Neuronal stem cell (in vitro differentiated cells): ENCODE measurements around the gene PPM1G.

Experiments
- DNase-seq: peaks from one replicate; pipeline ENCODE4 v3.0.0-alpha.2; 2013; ENCODE audit warnings: low spot score
- H2AFZ ChIP-seq: one replicate; pipeline ENCODE4 v1.6.1; 2013; ENCODE audit warnings: mild to moderate bottlenecking, low read length, inconsistent platforms
- H2AK5ac ChIP-seq: 2 replicates; pipeline ENCODE4 v1.6.1; 2013; ENCODE audit warnings: low read depth, mild to moderate bottlenecking, inconsistent platforms, low read length, moderate library complexity, mixed read lengths
- H2BK120ac ChIP-seq: 2 replicates; pipeline ENCODE4 v1.6.1; 2013; ENCODE audit warnings: low read depth, mild to moderate bottlenecking, inconsistent platforms, low read length, moderate library complexity, mixed read lengths
- H2BK12ac ChIP-seq: one replicate; pipeline ENCODE4 v1.6.1; 2013; ENCODE audit warnings: low read length, inconsistent platforms
- H2BK15ac ChIP-seq: 2 replicates; pipeline ENCODE4 v1.6.1; 2013; ENCODE audit warnings: mild to moderate bottlenecking, low read length, inconsistent platforms, mixed read lengths
- H2BK5ac ChIP-seq: one replicate; pipeline ENCODE4 v1.6.1; 2013; ENCODE audit warnings: inconsistent platforms, mild to moderate bottlenecking, low read length, moderate library complexity
- H3K14ac ChIP-seq: one replicate; pipeline ENCODE4 v1.6.1; 2013; ENCODE audit warnings: low read length, inconsistent platforms
- H3K18ac ChIP-seq: 2 replicates; pipeline ENCODE4 v1.6.1; 2013; ENCODE audit warnings: low read length, inconsistent platforms
- H3K23ac ChIP-seq: 2 replicates; pipeline ENCODE4 v1.6.1; 2013; ENCODE audit warnings: low read depth, mild to moderate bottlenecking, mixed read lengths, low read length, inconsistent platforms; ENCODE audit not compliant: poor library complexity
- H3K27ac ChIP-seq: replicated peaks from 3 replicates; pipeline ENCODE4 v1.5.1; 2013; ENCODE audit warnings: low read length, inconsistent platforms
- H3K27me3 ChIP-seq, 3 experiments: 2 replicates each; pipeline ENCODE4 v1.6.1; 2013; ENCODE audit warnings: low read length in 3 of 3, mild to moderate bottlenecking in 2 of 3, inconsistent platforms in 1 of 3, low read depth in 1 of 3, mixed read lengths in 1 of 3, moderate library complexity in 1 of 3; ENCODE audit not compliant: control insufficient read depth in 3 of 3, insufficient read depth in 3 of 3
- H3K36me3 ChIP-seq, 2 donors: replicated peaks in 1 of 2; 2 replicates each; pipeline ENCODE4 v1.6.1; 2013; ENCODE audit warnings: low read length in 2 of 2; ENCODE audit not compliant: control insufficient read depth in 2 of 2, insufficient read depth in 2 of 2
- H3K4ac ChIP-seq: 2 replicates; pipeline ENCODE4 v1.6.1; 2013; ENCODE audit warnings: inconsistent platforms, mild to moderate bottlenecking, low read length, moderate library complexity
- H3K4me1 ChIP-seq, 2 donors: 1 replicate in 1 of 2; 2 replicates in 1 of 2; pipeline ENCODE4 v1.6.1; 2013; ENCODE audit warnings: low read length in 2 of 2, low read depth in 1 of 2; ENCODE audit not compliant: control insufficient read depth in 2 of 2, insufficient read depth in 1 of 2
- H3K4me2 ChIP-seq: one replicate; pipeline ENCODE4 v1.6.1; 2013; ENCODE audit warnings: mild to moderate bottlenecking, low read length, inconsistent platforms; ENCODE audit not compliant: insufficient read depth, poor library complexity, severe bottlenecking
- H3K4me3 ChIP-seq, 2 donors: 2 replicates each; pipeline ENCODE4 v1.5.1; 2013; ENCODE audit warnings: low read length in 2 of 2, mild to moderate bottlenecking in 2 of 2, inconsistent platforms in 1 of 2, moderate library complexity in 1 of 2
- H3K79me1 ChIP-seq: one replicate; pipeline ENCODE4 v1.6.1; 2013; ENCODE audit warnings: low read depth, mild to moderate bottlenecking, inconsistent platforms, low read length, moderate library complexity
- H3K9ac ChIP-seq: one replicate; pipeline ENCODE4 v1.6.1; 2013; ENCODE audit warnings: mild to moderate bottlenecking, low read depth, low read length, inconsistent platforms; ENCODE audit not compliant: poor library complexity
- H3K9me3 ChIP-seq, 2 donors: replicated peaks in 1 of 2; 2 replicates each; pipeline versions ENCODE3 to v1.6.1; 2013; ENCODE audit warnings: low read length in 2 of 2, mild to moderate bottlenecking in 2 of 2, inconsistent platforms in 1 of 2, low read depth in 1 of 2, mixed read lengths in 1 of 2, moderate library complexity in 1 of 2; ENCODE audit not compliant: control insufficient read depth in 2 of 2, insufficient read depth in 1 of 2
- H4K8ac ChIP-seq: one replicate; pipeline ENCODE4 v1.6.1; 2013; ENCODE audit warnings: low read depth, mild to moderate bottlenecking, inconsistent platforms, low read length, moderate library complexity
- H4K91ac ChIP-seq: one replicate; pipeline ENCODE4 v1.6.1; 2013; ENCODE audit warnings: low read length, low read depth, mild to moderate bottlenecking, inconsistent platforms; ENCODE audit not compliant: poor library complexity
- WGBS, 2 donors: extraction: QIAGEN DNeasy Blood & Tissue Kit; methylation state at CpG; one replicate each; pipeline ENCODE4 v1.1.7; 2013; ENCODE audit warnings: missing lambda C conversion rate in 2 of 2, mixed read lengths in 1 of 2; ENCODE audit not compliant: insufficient read length in 2 of 2, insufficient replicate concordance in 1 of 2; ENCODE audit errors: extremely low coverage in 2 of 2; 5-methylcytosine and 5-hydroxymethylcytosine counted together

PPM1G gene

GRCh38 chr2:27336173-27336572 is 73.2 kb downstream of the PPM1G start:
- H2AK5ac ChIP-seq, result no peak overlapping the region
- no peaks in the 10 kb centered on the region for H3K4me1 ChIP-seq
- no peaks in the 10 kb centered on the region for H3K79me1 ChIP-seq
- H4K8ac ChIP-seq, result no peak overlapping the region
- H3K18ac ChIP-seq, result no peak overlapping the region
- H2BK5ac ChIP-seq, result no peak overlapping the region
- H3K4ac ChIP-seq, result no peak overlapping the region
- H2BK12ac ChIP-seq, result no peak overlapping the region
- H3K23ac ChIP-seq, result peak overlapping the region; percentile 20
- H3K9me3 ChIP-seq, result no peaks in the 10 kb centered on the region
- no peak for DNase-seq
- no CpG with 5 or more reads among the region's 7 CpGs for WGBS, 2 donors
- H3K27ac ChIP-seq, result no peak overlapping the region
- no peak overlapping the region for H3K9ac ChIP-seq
- H4K91ac ChIP-seq, result no peak overlapping the region
- H2BK120ac ChIP-seq, result no peak overlapping the region
- H3K36me3 ChIP-seq, result peaks cover 43 to 94% of the 10 kb centered on the region in 2 donors
- no peak overlapping the region for H2BK15ac ChIP-seq
- no peak overlapping the region for H2AFZ ChIP-seq
- no peaks in the 10 kb centered on the region for H3K27me3 ChIP-seq
- H3K14ac ChIP-seq, result no peak overlapping the region
- H3K4me2 ChIP-seq, result no peak overlapping the region
- H3K4me3 ChIP-seq, result no peak overlapping the region

- H3K4me3 ChIP-seq, result no peak overlapping the region
- no peak overlapping the region for H4K91ac ChIP-seq
- H3K4ac ChIP-seq, result no peak overlapping the region
- no peak overlapping the region for H3K4me2 ChIP-seq
- H3K23ac ChIP-seq, result no peak overlapping the region
- no peak for DNase-seq
- no peak overlapping the region for H2BK5ac ChIP-seq
- no peak overlapping the region for H4K8ac ChIP-seq
- no peak overlapping the region for H3K14ac ChIP-seq
- no peaks in the 10 kb centered on the region for H3K27me3 ChIP-seq
- H3K9ac ChIP-seq, result no peak overlapping the region
- H2AK5ac ChIP-seq, result no peak overlapping the region
- no peak overlapping the region for H3K27ac ChIP-seq
- no peak overlapping the region for H2BK12ac ChIP-seq
- no peak overlapping the region for H3K18ac ChIP-seq
- no peaks in the 10 kb centered on the region for H3K79me1 ChIP-seq
- H3K4me1 ChIP-seq, result no peaks in the 10 kb centered on the region
- no peak overlapping the region for H2BK120ac ChIP-seq
- H3K9me3 ChIP-seq, result no peaks in the 10 kb centered on the region
- H2BK15ac ChIP-seq, result no peak overlapping the region
- WGBS, 2 donors, result no CpG with 5 or more reads among the region's 3 CpGs
- H3K36me3 ChIP-seq, result peaks cover 40 to 94% of the 10 kb centered on the region in 2 donors
- H2AFZ ChIP-seq, result no peak overlapping the region
These were observed 74.1 kb downstream of the PPM1G start for GRCh38 chr2:27335311-27335710.
